Measurements from ENCODE around the gene ARFIP1.

- no peak for TF ChIP-seq CTCF (IDR thresholded peaks at IDR 0.05; ENCODE audit: control extremely low read depth in 1 of 3, insufficient read depth in 1 of 3, low read depth in 1 of 3, low read length in 3 of 3)
- no peak for TF ChIP-seq RFX5 (IDR thresholded peaks at IDR 0.05; ENCODE audit: borderline replicate concordance, low read depth, low read length)
- no peak for TF ChIP-seq BRCA1 (IDR thresholded peaks at IDR 0.05; ENCODE audit: low read depth, low read length)
- no peak for TF ChIP-seq HDAC2 (IDR thresholded peaks at IDR 0.05; ENCODE audit: borderline replicate concordance in 1 of 2, low read depth in 2 of 2, low read length in 2 of 2)
- TF ChIP-seq EZH2 (IDR thresholded peaks at IDR 0.05; ENCODE audit: low read depth, low read length, severe bottlenecking) = no peak
- no peak for TF ChIP-seq CBX5 (IDR thresholded peaks at IDR 0.05; ENCODE audit: low read depth, low read length)
Measured at GRCh38 chr4:152853293-152853692, 73.5 kb downstream of the ARFIP1 start.
